GM12892 (cell line): ENCODE measurements around the gene ANKRD44.

ENCODE experiments used
- POLR2A ChIP-seq: IDR thresholded peaks from 2 replicates; pipeline ENCODE4 v1.6.1; 2011; ENCODE audit warnings: low read depth, low read length, control low read depth
- POLR2AphosphoS5 ChIP-seq: IDR thresholded peaks from 2 replicates; pipeline ENCODE4 v1.6.1; 2011; ENCODE audit warnings: low read depth, low read length, control low read depth
- TAF1 ChIP-seq: IDR thresholded peaks from 2 replicates; pipeline ENCODE4 v1.6.1; 2011; ENCODE audit warnings: low read depth, mild to moderate bottlenecking, control low read depth, low read length, borderline replicate concordance

GRCh38 chr2:197152451-197153228 lies 157.9 kb downstream of the ANKRD44 start:
- TF ChIP-seq POLR2AphosphoS5: no peak
- TF ChIP-seq POLR2A: no peak
- no peak for TF ChIP-seq TAF1
